Heart right ventricle (tissue), 16 donors: ENCODE data around the gene EIF1AX. TPM values are rescaled to one million over a fixed set of nuclear protein-coding genes. Genes with fewer than 3 reads are reported as not detected.

ENCODE experiments used
- ATAC-seq, 8 donors: fragments of 200-7000 bp; cut with Tn5 transposase; one replicate each; pipeline ENCODE4 v1.9.1; 2020; ENCODE audit warnings: mild to moderate bottlenecking in 8 of 8, moderate library complexity in 8 of 8, moderate number of reproducible peaks in 1 of 8
- DNase-seq, 2 donors: peaks; one replicate each; pipeline ENCODE4 v3.0.0-alpha.2; 2020
- H3K27ac ChIP-seq, 10 donors: fragments of 200-600 bp; sonication (generic) in 2 of 10; one replicate each; pipeline versions ENCODE4 v1.5.0 to v1.8.0; 2020 to 2022; ENCODE audit warnings: mild to moderate bottlenecking in 3 of 10
- H3K27me3 ChIP-seq, 7 donors: fragments of 200-600 bp; one replicate each; pipeline ENCODE4 v1.8.0; 2021 to 2022; ENCODE audit warnings: mild to moderate bottlenecking in 2 of 7
- H3K36me3 ChIP-seq, 9 donors: fragments of 200-600 bp; sonication (generic) in 1 of 9; one replicate each; pipeline versions ENCODE4 v1.5.0 to v1.8.0; 2020 to 2022; ENCODE audit warnings: mild to moderate bottlenecking in 2 of 9
- H3K4me1 ChIP-seq, 9 donors: fragments of 200-600 bp; sonication (generic) in 1 of 9; one replicate each; pipeline versions ENCODE4 v1.5.0 to v1.8.0; 2020 to 2022; ENCODE audit warnings: mild to moderate bottlenecking in 4 of 9
- H3K4me3 ChIP-seq, 10 donors: fragments of 200-600 bp; sonication (generic) in 2 of 10; one replicate each; pipeline versions ENCODE4 v1.5.0 to v1.8.0; 2020 to 2022; ENCODE audit warnings: mild to moderate bottlenecking in 7 of 10, moderate library complexity in 2 of 10
- H3K9me3 ChIP-seq, 11 donors: fragments of 200-600 bp in 10 of 11; sonication (generic) in 2 of 11; one replicate each; pipeline versions ENCODE4 v1.5.0 to v1.8.0; 2013 to 2022; ENCODE audit warnings: mild to moderate bottlenecking in 2 of 11, control low read depth in 1 of 11, moderate library complexity in 1 of 11
- WGBS, 2 donors: extraction: QIAGEN DNeasy Blood & Tissue Kit; methylation state at CpG; one replicate each; pipeline ENCODE4 v1.1.7; 2013; ENCODE audit warnings: inconsistent platforms in 1 of 2; 5-methylcytosine and 5-hydroxymethylcytosine counted together
- intact Hi-C, 10 donors: fragments of 100-400 bp; cut with DNase I; formaldehyde crosslinking; loops; one replicate each; pipeline versions ENCODE4 v1.11.1 to v1.14.2; 2022
- polyA plus RNA-seq, 2 donors: library from polyadenylated mRNA; stranded (reverse); fragments of 200-250 nt; gene quantifications; one replicate each; pipeline ENCODE4 v1.2.3, GENCODE V29; 2013
- total RNA-seq, 10 donors: library from RNA; stranded (reverse); fragmentation: NEBNext Ultra II Directional in 3 of 10; extraction: Animal tissue kit (Norgen Biotek cat#: 25700) in 3 of 10; gene quantifications; one replicate each; pipeline versions ENCODE4 v1.2.1 to v1.2.4, GENCODE V29; 2021 to 2023
- TF ChIP-seq, protein P1 (sequence below), 9 donors: fragments of 200-600 bp; sonication (generic) in 2 of 9; IDR thresholded peaks; one replicate each; pipeline versions ENCODE4 v1.5.0 to v1.8.0; 2021 to 2022; ENCODE audit warnings: antibody characterized with exemption in 9 of 9, mild to moderate bottlenecking in 5 of 9, moderate library complexity in 1 of 9
- donor health status: Arrhythmogenic right ventricular cardiomyopathy.
- donor health status: ischemic (EF 13 %, LVEDD 7.1; RV severe dilation, severe dysfunction).
- donor health status: healthy with polysubstance abuse.
- donor health status: DM: no; HTN: yes; CAD: no.
- donor health status: DM: no; HTN: no; CAD: no.
- donor health status: ischemic (EF 25% LVEDD 6.9; RV normal size, moderate dysfunction).
- donor health status: ischemic (EF 25% LVEDD 5.7; RV mildly dilated, moderate dysfunction).
- donor health status: healthy.
- donor health status: DM: yes; HTN: yes; CAD: no.
- donor health status: Ischemic cardiomyopathy.
- donor health status: ischemic (EF 35%, LVEDD 5.7; RV mildly dilated, moderate dysfunction).
- donor health status: nonischemic (EF 11% LVEDD 7.7; RV severe dilation, severe dysfunction).
- donor health status: DM: yes; HTN: yes; CAD: no.
- donor health status: PGD.
- donor health status: ischemic (EF 29% LVEDD 5.4; RV normal size, mild dysfunction).
- donor health status: nonischemic (EF 23%, LVEDD 6.1; RV moderate dilation, normal function).

The EIF1AX gene
- total and polyA plus RNA-seq, 12 donors: 17.8 to 107 (median 58.8) TPM

DNA sequence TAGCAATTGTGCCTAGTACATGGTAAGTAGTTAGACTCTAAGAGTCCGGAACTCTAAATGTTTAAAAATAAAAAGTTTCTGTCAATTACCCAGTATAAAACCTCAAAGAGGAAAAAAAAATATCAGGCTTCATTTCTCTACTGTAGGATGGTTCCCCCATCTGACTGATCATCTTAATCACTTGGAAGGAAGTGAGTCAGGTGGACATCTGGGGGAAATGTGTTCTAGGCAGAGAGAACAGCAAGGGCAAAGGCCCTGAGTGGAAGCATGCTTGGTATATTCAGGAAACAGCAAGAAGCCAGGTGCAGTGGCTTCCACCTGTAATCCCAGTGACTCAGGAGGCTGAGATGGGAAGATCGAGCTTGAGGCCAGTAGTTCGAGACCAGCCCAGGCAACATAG is 2.9 kb upstream of the EIF1AX start:
- TF ChIP-seq, protein P1, sequence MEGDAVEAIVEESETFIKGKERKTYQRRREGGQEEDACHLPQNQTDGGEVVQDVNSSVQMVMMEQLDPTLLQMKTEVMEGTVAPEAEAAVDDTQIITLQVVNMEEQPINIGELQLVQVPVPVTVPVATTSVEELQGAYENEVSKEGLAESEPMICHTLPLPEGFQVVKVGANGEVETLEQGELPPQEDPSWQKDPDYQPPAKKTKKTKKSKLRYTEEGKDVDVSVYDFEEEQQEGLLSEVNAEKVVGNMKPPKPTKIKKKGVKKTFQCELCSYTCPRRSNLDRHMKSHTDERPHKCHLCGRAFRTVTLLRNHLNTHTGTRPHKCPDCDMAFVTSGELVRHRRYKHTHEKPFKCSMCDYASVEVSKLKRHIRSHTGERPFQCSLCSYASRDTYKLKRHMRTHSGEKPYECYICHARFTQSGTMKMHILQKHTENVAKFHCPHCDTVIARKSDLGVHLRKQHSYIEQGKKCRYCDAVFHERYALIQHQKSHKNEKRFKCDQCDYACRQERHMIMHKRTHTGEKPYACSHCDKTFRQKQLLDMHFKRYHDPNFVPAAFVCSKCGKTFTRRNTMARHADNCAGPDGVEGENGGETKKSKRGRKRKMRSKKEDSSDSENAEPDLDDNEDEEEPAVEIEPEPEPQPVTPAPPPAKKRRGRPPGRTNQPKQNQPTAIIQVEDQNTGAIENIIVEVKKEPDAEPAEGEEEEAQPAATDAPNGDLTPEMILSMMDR (IDR thresholded peaks at IDR 0.05): no peak
- Histone ChIP-seq H3K4me1 (peaks cover 0 to 22% (median 11%) of the 10 kb centered on the region in 9 donors), H3K27me3 (peaks cover 0 to 31% (median 0%) of the 10 kb centered on the region in 7 donors), H3K27ac (no peak overlapping the region), H3K9me3 (no peaks in the 10 kb centered on the region), H3K36me3 (peaks cover 0 to 5% (median 0%) of the 10 kb centered on the region in 9 donors), H3K4me3 (no peak overlapping the region)
- intact Hi-C loops: loop anchor here in 1 of 10 donors (10.0 kb wide), 1 partner anchor 120 kb away; the partner anchor contains the start of gene RPS6KA3
- ATAC-seq (no peak), DNase-seq (no peak)
- WGBS, 2 donors: 78 to 89% methylated on average over 3 of the region's 3 CpGs

DNA sequence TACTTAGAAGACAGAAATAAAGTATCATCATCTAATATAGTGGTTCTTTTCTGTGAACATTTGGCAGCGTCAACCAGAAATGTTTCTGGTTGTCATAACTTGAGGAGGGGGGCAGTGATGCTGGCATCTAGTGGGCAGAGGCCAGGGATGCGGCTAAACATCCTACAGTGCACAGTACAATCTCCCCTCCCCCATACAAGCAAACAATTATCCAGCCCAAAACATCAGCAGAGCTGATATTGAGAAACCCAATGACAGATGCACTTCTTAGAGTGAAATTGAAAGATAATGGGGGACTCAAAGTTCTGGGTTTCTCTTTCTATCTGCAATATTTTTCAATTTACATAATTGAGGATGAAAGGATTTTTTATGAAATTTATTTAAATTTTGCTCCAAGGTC is 1.9 kb upstream of the EIF1AX start:
- 62 to 74% methylated on average over 2 of the region's 2 CpGs for WGBS, 2 donors
- Histone ChIP-seq H3K36me3 (peaks cover 0 to 10% (median 0%) of the 10 kb centered on the region in 9 donors), H3K4me3 (no peak overlapping the region), H3K27ac (no peak overlapping the region), H3K9me3 (no peaks in the 10 kb centered on the region), H3K4me1 (peaks cover 0 to 31% (median 17%) of the 10 kb centered on the region in 9 donors), H3K27me3 (peaks cover 0 to 22% (median 0%) of the 10 kb centered on the region in 7 donors)
- intact Hi-C loops: loop anchor here in 1 of 10 donors (10.0 kb wide), 1 partner anchor 121 kb away; the partner anchor contains the start of gene RPS6KA3
- ATAC-seq (no peak), DNase-seq (no peak)
- TF ChIP-seq, protein P1 (IDR thresholded peaks at IDR 0.05): no peak

DNA sequence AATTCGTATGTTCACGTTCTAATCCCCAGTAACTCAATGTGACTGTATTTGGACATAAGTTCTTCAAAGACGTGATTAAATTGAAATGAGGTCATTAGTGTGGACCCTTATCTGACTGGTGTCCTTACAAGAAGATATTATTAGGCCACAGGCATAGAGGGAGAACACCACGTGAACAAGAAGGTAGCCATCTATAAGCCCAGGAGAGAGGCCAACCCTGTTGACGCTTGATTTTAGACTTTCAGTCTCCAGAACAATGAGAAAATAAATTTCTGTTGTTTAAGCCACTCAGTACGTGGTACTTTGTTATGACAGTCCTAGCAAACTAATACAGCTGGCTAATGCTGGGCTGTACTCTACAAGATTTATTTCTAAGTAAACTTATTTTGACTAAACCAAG is 1.5 kb upstream of the EIF1AX start:
- ATAC-seq (no peak), DNase-seq (no peak)
- Histone ChIP-seq H3K4me3 (no peak overlapping the region), H3K36me3 (peaks cover 0 to 14% (median 0%) of the 10 kb centered on the region in 9 donors), H3K27me3 (peaks cover 0 to 17% (median 0%) of the 10 kb centered on the region in 7 donors), H3K4me1 (peaks cover 0 to 34% (median 17%) of the 10 kb centered on the region in 9 donors), H3K27ac (no peak overlapping the region), H3K9me3 (no peaks in the 10 kb centered on the region)
- intact Hi-C loops: loop anchor here in 1 of 10 donors (10.0 kb wide), 1 partner anchor 122 kb away; the partner anchor contains the start of gene RPS6KA3
- WGBS, 2 donors: 59 to 63% methylated on average over 6 of the region's 6 CpGs
- TF ChIP-seq, protein P1 (IDR thresholded peaks at IDR 0.05): no peak

DNA sequence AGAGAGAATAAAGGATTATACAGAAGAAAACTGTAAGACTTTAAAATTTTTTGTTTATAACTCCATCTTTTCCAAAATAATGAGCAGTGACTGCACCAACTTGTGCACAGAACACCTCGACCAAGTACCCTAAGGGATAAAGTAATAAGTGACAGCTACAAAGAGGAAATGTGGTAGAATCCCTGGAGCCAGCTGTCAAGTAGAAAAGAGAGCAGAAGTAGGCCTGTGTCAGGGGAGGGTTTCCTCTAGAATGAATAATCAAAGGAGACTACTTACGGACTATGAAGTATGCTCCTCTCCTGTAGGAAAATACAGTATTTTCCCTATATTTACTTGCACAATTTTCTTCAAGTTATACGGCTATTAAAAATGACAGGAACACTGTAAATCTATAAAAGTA is 1.2 kb downstream of the EIF1AX start:
- peaks cover 0 to 34% (median 17%) of the 10 kb centered on the region in 9 donors for H3K4me1 ChIP-seq
- TF ChIP-seq, protein P1 (IDR thresholded peaks at IDR 0.05): no peak
- peak overlapping the region in 5 of 10 donors; percentile 4 to 90 (median 89) for H3K27ac ChIP-seq
- H3K9me3 ChIP-seq: no peaks in the 10 kb centered on the region
- H3K36me3 ChIP-seq: peaks cover 0 to 41% (median 5%) of the 10 kb centered on the region in 9 donors
- ATAC-seq (no peak), DNase-seq (no peak)
- intact Hi-C loops: loop anchor here in 1 of 10 donors (10.0 kb wide), 1 partner anchor 124 kb away; the partner anchor contains the start of gene RPS6KA3
- peak overlapping the region; percentile 75 to 90 (median 80) for H3K4me3 ChIP-seq
- peaks cover 0 to 5% (median 0%) of the 10 kb centered on the region in 7 donors for H3K27me3 ChIP-seq
- WGBS, 2 donors: 0 to 5% methylated on average over 3 of the region's 3 CpGs
